HG03060 (cell line): Measurements from ENCODE around the gene RASL10B.

Source experiments
- ATAC-seq: cut with Tn5 transposase; IDR thresholded peaks from one replicate; pipeline ENCODE4 v1.9.1; 2021; ENCODE audit warnings: low read depth, moderate number of reproducible peaks; ENCODE audit not compliant: unreplicated experiment

The RASL10B gene

DNA sequence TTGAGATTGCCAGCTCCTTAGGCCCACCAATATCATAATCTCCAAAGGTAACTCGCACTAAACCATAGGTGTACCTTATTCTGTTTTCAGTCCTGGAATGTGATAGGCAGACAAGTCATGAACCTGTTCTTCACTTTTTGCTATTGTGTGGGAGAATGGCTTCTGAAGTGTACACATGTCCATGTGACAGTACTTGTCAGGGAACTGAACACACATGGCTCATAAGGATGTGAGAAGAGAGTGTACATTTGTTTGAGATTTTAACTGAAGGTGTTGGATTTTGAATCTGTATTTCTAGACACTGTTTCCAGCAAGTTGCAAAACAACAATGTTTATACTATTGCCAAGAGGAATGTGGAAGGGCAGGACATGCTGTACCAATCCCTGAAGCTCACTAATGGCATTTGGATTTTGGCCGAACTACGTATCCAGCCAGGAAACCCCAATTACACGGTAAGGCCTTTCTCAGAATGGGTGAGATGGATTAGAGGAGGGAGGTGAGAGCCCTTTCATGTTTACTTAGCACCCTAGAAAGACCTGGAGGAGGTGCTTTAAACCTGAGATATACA lies 14.5 kb upstream of the RASL10B start:
- ATAC-seq, result no peak

DNA sequence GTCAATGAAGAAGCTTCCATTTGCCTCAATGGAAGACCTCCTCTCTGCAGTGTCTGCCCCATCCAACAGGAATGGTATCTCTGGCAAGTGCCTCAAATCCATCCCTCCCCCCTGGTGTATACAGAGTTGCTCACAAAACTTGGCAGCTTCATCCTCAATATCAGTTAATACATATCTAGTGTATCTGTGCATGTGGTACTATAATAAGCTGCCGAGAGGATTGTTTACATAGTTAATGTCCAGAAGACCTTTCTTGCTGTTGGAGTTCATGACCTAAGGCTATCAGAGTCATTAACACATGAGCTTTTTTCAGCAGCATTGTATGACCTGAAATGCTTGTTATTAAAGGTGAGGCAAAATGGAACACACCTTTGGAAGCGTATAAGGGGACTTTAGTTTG lies 14.0 kb upstream of the RASL10B start:
- no peak for ATAC-seq

DNA sequence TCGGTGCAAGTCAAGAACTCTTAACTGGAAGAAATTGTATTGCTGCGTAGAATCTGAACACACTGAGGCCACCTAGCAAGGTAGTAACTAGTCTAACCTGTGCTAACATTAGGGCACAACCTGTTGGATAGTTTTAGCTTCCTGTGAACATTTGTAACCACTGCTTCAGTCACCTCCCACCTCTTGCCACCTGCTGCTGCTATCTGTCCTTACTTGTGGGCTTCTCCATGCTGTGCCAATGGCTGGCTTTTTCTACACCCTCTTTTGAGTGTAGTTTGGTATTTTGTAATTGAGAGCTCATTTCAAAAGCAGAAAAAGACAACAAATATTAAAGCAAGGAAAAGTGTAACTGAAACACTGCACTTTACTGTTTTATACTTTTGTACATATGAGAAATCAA lies 7.7 kb upstream of the RASL10B start:
- no peak for ATAC-seq

DNA sequence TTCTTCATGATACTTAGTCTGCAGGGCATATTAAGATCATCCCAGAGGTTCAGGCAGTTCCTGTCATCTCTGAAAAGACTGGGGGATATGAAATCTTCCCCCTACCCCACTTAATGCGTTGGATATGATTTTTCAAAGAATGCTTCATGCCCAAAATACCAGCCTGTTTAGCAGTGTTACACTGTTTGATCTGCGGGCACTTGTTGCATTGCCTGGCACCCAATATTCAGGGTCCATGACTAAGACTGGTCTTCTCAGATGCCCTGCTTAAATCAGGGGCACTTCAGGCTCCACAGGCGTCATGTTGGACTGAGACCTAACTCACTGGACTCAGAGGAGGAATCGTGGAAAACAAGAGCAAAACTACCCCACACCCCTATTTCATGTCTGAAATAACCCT lies 6.4 kb upstream of the RASL10B start:
- ATAC-seq, result no peak

DNA sequence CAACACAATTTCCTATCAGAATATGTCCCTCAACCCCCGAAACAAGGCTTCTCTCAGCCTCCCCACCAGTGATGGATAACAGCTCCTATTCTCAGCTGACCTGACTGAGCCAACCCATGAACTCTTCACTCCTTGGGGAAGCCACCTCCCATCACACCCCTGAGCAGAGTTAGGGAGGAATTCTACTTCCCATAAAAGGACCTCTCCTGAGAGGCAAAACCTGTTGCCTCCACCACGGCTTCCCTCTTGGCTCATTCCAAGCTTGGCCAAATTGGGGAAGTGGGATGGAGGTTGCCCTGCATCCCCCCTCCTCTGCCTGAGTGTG lies 5.7 kb upstream of the RASL10B start:
- no peak for ATAC-seq

DNA sequence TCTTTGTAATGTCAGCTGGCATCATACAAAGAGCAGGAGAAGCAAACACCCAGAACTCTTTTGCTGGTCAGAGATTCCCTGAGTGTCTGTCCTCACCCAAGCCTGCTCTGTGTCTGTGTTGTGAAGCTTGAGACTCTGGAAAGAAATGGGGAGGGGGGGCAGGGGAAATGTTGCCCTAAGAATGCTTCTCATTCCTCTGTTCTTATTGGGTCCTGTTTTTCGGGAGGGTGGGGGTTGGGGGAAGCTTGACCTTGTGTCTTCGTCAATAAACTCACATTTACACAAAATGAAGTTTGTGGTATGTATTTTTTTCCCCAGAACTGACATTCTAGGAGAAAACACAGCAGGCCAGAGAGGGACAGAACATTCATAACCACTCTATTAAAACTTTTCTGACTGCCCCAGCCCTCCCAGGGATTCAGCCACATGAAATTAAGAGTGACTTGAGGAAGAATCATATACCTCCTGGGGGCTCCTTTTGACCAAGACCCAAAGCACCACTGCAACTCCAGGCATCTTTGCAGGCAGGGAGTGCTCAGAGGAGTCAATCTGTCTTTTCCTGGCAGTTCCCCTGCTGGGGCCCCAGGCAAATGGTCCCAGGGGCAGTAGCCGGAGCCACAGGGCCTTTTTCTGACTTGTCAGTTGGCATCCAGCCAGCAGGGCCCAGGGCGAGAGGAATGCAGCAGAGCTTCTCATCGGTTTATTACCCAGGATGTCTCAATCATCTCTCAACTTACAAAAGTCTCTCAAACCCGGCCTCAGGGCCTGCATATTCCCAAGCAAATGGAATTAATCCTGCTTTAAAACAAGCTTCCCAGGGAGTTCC lies 5.1 kb upstream of the RASL10B start:
- ATAC-seq, result no peak

DNA sequence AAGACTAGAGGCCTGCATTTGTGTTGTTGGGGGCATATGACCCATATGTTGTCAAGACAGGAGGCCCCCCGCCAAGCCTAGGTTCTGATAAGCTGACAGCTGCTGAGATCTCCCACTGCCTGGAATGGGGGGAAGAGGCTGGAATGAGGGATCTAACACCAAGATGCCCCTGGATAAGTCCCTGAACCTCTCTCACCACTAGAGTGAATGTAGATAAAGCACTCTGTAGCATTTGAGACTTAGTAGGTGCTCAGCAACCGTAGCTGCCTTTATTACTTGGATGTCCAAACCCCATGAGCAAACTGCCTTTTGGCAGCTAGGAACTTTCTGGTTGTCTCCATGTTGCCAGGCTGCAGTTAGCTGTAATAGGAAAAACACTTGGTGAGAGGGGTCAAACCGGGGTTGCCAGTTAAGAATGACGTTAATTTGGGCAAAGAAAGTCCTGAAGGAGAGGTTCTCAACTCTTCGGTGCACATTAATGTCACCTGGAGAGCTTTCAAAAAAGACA lies 4.4 kb upstream of the RASL10B start:
- ATAC-seq, result no peak

DNA sequence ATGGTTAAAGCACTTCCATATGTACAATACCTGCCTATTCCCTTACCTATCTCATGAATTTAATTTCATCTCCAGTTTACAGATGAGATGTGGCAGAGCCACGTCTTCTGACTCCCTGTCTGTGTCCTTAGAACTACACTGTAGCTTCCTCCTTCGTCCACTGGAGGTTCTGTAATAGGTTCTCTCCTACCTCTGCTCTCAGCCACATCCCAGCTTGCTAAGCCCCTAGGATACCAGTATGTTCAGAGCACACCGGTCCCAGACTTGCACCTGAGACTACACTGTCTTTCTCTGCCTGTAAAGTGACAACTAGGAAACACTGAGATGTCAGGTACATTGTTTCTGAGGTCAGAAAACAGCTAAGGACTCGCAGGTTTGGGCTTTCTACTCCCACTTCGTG lies 3.8 kb upstream of the RASL10B start:
- no peak for ATAC-seq

DNA sequence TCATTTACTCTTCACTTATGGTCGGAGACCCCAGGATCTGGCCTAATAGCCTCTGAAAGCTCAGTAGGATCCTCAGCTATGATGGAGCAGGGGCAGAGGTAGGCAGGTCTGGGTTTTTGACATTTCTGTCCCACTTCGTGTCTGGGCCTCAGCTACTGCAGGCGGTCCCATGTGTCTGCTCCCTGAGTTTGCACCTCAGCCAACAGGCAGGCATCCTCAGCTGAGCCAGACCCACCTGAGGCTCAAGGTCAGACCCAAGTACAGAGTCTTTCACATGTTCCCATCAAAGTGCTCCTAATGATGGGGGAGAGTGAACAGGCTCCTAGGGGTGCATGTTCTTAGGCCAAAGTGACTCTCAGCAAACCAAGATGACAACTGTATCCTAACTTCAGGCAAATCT lies 2.9 kb upstream of the RASL10B start:
- no peak for ATAC-seq

DNA sequence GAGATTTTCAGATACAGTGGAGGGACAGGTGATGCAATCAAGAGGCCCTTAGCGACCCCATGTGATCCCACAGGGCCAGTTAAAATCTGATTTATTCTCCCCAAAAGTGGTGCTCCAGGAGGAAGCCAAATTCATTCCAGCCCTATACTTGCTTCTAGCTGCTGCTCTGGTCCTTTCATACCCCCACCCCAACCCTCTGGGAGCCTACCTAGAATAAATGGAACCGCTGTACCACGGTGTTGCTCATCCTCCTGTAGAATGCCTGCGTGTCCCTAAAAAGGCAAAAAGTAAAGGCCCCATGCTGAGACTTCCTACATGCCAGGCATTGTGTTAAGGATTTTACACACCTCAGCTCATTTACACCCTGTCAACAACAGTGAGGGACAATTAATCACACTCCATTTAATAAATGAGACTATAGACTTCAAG lies 2.0 kb upstream of the RASL10B start:
- no peak for ATAC-seq

DNA sequence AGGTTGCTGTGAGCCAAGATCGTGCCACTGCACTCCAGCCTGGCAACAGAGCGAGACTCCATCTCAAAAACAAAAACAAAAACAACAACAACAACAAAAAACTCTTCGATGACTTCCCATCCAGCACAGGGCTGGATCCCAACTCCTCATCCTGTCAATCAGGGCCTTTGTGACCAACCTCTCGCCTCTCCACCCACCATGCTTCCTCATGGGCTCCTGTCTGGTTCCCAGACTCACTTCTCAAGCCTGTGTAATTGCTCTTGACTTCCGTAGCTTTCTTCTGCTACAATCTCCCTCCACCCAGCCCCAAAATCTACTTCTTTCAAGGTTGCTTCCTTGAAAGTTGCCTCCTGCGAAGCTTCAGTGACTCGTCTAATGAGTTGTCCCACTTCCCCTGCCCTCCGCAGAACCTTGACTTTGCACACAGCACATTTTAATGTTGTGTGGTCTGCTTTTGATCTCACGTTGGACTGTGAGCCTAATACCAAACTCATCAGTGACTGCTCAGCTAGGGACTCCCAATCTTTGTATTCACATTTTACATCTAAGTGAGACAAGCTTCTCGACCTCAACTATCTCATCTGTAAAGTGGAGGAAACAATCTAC lies 936 bp upstream of the RASL10B start:
- ATAC-seq, result no peak

DNA sequence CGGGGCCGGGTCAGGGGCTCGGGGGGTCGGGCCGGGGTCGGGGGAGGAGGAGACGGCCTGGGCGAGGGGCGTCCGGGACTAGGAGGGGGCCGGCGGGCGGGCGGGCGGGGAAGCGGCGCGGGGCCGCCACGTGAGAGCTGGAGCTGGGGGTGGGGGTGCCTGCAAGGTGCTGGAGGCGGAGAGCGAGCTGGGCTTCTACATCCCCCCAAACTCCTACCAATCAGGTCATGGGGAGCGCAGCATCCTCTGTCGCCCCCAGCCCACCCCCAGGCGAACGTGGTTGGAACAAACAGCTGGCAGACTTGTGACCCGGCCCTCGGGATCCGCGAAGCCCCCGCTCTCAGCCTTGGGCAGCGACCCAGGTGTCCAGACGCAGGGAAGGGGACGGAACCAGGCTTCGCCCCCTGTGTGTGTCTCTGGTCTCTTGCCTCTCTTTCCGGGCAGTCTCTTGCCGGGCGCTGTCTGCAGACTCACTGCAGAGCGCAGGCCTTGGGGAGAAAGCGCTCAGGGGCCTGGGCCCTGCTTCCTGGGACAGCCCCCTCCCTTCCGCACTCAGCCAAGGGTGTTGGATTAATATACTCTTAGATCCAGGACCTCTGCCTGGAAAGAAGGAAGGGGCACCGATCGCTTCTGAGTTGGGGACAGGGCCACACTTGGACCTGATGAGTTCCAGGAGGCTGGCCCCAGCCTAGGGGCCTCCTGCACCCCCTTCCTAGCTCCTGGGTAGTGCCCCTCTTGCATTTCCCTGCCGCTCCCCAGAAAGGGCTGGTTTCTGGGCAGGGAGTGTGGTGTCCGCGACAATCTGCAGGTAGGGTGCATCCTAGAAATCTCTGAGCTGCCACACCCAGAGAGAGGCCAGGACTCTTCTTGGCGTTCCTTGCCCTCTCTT lies 722 bp downstream of the RASL10B start:
- ATAC-seq, result no peak

DNA sequence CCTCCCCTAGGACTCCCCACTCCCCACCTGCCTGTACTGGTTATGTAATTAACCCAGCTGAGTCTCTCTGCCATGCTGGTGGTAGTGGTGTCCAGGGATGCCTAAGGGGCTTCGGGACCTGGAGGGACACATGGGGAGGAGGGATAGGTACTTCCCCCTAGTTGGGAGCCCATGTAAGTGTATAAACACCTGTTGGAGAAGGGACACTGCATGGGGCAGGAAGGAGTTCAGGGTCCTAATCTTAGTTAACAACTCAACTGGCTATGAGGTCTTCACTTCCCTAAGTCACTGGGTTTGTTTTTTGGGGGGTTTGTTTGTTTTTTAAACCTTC lies 1.3 kb downstream of the RASL10B start:
- ATAC-seq, result no peak

DNA sequence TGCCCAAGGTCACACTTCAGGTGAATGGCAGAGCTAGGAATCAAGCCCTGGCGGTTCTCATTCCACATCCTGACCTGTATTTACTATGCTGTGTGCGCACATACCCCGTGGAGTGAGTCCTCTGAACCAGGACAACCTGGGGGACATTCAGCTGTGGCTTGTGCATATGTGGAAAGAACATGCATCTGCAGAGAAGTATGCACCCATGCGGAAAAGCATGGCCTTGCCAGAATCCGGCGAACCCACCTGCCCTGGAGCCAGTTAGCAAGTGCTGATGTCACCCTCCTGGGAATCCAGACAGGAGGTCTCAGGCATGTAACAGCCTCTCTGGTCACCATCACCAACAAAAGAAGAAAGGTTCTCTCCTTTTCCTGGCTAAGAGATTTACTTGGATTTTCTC lies 1.9 kb downstream of the RASL10B start:
- ATAC-seq, result no peak

DNA sequence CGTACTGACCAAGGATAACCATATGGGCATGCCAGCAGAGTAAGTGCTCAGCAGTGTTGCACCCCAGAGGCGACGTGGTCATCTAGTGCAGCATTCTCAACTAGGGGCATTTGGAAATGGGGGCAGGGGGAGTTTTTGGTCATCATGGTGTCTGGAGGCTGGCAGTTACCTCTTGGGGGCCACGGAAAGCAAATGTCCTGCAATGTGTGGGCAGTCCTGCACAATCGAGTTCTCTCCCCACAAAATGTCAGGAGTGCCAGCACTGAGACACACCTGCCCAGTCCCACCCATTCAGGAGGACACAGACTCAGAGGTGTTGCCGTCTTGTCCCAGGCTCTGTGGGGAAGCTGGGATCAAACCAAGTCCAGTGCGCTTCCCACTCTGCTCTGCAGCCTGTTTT lies 3.0 kb downstream of the RASL10B start:
- no peak for ATAC-seq

DNA sequence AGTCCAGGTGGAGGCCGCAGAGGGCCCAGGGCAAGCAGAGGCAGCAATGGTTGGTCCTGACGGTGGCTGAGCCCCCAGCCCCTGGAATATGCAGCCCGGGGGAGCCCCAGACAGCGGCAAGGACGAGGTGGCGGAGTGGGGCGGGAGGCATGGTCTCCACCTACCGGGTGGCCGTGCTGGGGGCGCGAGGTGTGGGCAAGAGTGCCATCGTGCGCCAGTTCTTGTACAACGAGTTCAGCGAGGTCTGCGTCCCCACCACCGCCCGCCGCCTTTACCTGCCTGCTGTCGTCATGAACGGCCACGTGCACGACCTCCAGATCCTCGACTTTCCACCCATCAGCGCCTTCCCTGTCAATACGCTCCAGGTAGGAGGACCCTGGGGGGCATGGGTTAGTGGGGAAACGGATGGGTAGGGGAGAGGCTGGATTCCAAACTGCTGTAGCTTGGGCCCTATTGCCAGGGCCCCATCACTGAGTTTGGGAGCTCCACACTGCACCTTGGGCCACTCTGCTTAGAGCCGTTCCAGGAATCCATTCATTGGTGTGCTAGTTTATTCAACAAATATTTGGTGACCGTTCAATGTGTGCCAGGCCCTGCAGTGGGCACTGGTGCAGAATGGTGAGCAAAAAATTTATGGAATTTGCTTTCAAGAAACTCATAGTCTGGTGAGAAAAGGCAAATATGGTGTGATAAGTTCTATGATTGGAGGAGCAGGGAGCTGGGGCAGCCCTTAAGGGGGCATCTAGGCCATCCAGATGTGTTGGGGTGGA lies 3.8 kb downstream of the RASL10B start:
- no peak for ATAC-seq

DNA sequence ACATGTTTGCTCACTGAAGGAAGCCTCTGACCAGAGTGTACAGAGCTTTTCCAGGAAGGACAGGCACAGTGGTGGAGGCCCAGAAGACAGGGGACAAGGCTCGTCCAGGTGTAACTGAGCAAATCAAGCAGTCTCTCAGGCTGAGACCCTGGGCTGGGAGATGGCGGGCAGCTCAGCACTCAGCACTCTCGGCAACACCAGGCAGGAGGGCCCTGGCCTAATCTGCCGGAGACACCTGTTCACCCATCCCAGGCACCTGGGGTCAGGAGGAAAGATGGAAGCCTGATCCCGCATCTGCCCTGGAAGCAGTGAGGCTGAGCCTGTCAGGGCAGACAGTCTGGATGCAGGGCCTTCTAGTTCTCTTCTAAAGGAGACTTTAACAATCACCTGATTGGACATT lies 4.8 kb downstream of the RASL10B start:
- no peak for ATAC-seq

DNA sequence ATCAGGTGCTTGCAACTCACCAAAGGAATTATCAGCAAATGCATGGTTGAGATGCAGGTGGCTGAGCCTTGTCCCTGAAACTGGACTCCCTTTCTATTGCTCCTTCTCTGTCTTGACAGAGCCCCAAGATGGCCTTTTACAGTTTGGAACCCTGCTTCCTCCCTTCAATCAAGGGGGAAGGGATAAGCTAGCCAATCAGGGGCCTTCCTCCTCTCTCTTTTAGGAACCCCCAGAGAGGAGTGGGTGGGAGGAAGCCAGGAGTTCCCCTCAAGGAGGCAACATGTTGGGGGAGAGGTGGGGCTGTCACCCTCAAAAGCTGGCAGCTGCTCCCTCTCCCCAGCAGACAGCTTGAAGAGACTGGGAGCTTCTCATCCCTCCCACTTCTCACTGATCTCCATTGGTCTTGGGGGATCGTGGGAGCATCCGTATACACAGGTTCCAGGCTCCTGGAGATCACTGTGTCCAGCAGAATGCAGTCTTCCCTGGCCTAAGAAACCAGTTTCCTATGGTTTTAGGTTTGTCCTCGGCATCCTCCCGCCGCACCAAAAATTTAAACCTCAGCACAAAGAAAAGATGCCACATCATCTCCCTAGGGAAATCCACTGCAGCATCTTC lies 7.2 kb downstream of the RASL10B start:
- ATAC-seq, result no peak

DNA sequence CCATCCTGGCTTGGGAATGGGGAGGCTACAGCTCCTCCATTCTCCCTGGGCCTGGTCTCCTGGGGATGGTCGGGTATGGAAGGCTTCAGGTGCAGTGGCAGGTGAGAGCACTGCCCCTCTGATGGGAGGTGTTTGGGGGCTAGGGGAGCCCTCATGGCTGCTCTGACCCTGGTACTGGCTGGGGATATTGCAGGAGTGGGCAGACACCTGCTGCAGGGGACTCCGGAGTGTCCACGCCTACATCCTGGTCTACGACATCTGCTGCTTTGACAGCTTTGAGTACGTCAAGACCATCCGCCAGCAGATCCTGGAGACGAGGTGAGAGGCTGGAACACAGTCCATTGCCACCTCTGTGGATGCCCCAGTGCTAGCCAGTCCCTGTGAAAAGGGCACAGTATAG lies 8.8 kb downstream of the RASL10B start:
- ATAC-seq, result no peak
